ENCODE results near the gene STX5. TPM values are rescaled to one million over a fixed set of nuclear protein-coding genes. Genes with fewer than 3 reads are reported as not detected.

The STX5 gene
- total RNA-seq, 2 experiments from 2014 or later: 22.0 to 22.8 TPM

- Mint-ChIP-seq H3K27me3 (no peaks in the 10 kb centered on the region), H3K36me3 (ENCODE audit: low read depth) (peaks cover 50% of the 10 kb centered on the region), H3K27ac (peak overlapping the region; percentile 95), H3K4me3 (peak overlapping the region; percentile 95), H3K9me3 (no peaks in the 10 kb centered on the region), H3K4me1 (ENCODE audit: low read depth) (peaks cover 38% of the 10 kb centered on the region)
- intact Hi-C loops (cut with micrococcal nuclease): no loop called here
- ChIA-PET CTCF (interaction anchor here (1.1 to 2.9 kb wide), 3 partner anchors 13 to 64 kb away, joined by 3 to 12 read pairs (median 4); partner anchors contain the start of gene TMEM179B), POLR2A (interaction anchor here (0.7 to 13.1 kb wide), 14 partner anchors 11 to 758 kb away, joined by 3 to 997 read pairs (median 20); partner anchors contain the start of genes C11orf98, CSKMT, HNRNPUL2 and LBHD1)
- no peak for ATAC-seq
- DNase-seq: no peak
- TF ChIP-seq, protein P1, sequence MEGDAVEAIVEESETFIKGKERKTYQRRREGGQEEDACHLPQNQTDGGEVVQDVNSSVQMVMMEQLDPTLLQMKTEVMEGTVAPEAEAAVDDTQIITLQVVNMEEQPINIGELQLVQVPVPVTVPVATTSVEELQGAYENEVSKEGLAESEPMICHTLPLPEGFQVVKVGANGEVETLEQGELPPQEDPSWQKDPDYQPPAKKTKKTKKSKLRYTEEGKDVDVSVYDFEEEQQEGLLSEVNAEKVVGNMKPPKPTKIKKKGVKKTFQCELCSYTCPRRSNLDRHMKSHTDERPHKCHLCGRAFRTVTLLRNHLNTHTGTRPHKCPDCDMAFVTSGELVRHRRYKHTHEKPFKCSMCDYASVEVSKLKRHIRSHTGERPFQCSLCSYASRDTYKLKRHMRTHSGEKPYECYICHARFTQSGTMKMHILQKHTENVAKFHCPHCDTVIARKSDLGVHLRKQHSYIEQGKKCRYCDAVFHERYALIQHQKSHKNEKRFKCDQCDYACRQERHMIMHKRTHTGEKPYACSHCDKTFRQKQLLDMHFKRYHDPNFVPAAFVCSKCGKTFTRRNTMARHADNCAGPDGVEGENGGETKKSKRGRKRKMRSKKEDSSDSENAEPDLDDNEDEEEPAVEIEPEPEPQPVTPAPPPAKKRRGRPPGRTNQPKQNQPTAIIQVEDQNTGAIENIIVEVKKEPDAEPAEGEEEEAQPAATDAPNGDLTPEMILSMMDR (IDR thresholded peaks at IDR 0.05): no peak
These were observed 19.3 kb upstream of the STX5 start for GRCh38 chr11:62850911-62851806.

DNA sequence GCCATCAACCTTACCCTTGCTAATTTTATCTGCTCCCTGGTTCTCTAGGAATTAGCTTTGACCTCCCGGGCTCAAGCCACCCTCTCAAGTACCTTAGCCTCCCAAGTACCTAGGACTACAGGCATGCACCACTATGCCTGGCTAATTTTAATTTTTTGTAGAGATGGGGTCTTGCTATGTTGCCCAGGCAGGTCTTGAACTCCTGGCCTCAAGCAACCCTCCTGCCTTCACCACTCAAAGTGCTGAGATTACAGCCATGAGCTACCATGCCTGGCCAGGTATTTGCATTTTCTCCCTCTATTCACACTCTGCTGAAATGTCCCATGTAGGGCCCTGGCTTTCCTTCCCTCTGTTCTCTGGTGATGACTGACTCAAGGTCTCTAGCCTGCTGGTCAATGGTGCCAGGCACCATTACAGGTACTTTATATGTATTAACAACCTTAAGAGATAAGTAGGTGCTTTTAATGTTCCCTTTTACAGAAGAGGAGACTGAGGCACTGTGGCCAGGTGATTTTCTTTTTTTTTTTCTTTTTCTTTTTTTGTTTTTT, 16.0 kb upstream of the STX5 start:
- DNase-seq (no peak), ATAC-seq (no peak)
- POLR2A ChIA-PET: interaction anchor here (1.0 to 17.2 kb wide), 5 partner anchors 5 to 86 kb away, joined by 3 to 997 read pairs (median 495); partner anchors contain the start of genes SLC3A2, STX5, TEX54 and WDR74
- Mint-ChIP-seq H3K4me1 (ENCODE audit: low read depth) (peaks cover 30% of the 10 kb centered on the region), H3K36me3 (ENCODE audit: low read depth) (peaks cover 17% of the 10 kb centered on the region), H3K27ac (no peak overlapping the region), H3K9me3 (no peaks in the 10 kb centered on the region), H3K4me3 (no peak overlapping the region), H3K27me3 (no peaks in the 10 kb centered on the region)
- intact Hi-C loops (cut with micrococcal nuclease): loop anchor here (10.0 kb wide), 1 partner anchor 253 kb away; the partner anchor contains the start of gene TUT1
- CTCF ChIA-PET: interaction anchor here (1.2 kb wide), 1 partner anchor 61 kb away, joined by 4 read pairs; no protein-coding TSS in a partner anchor
- TF ChIP-seq, protein P1 (IDR thresholded peaks at IDR 0.05): no peak

DNA sequence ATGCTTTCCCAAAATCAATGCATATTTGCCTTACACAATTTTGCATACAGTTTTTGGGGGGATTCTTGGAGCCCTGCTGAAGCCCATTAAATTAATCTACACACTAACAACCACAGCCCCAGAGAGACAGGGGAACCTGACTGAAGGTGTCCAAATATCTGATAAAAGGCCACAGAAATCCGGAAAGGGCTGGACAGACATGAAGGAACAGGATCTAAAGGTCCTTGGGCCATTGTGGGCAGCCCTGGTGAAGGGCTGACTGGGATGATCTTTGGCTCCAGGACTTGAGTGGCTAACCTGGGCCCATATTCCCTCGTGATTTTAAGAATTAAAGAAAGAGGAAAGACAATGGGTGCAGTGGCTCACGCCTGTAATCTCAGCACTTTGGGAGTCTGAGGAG, 14.3 kb upstream of the STX5 start:
- peaks cover 19% of the 10 kb centered on the region for H3K4me1 Mint-ChIP-seq (ENCODE audit: low read depth)
- CTCF ChIA-PET: interaction anchor here (1.6 kb wide), 1 partner anchor 10 kb away, joined by 3 read pairs; no protein-coding TSS in a partner anchor
- peaks cover under 1% of the 10 kb centered on the region for H3K36me3 Mint-ChIP-seq (ENCODE audit: low read depth)
- no peak for ATAC-seq
- DNase-seq: no peak
- TF ChIP-seq, protein P1 (IDR thresholded peaks at IDR 0.05): no peak
- H3K9me3 Mint-ChIP-seq: no peaks in the 10 kb centered on the region
- POLR2A ChIA-PET: interaction anchor here (0.6 to 17.2 kb wide), 3 partner anchors 7 to 275 kb away, joined by 4 to 997 read pairs (median 495); partner anchors contain the start of gene SLC3A2
- H3K4me3 Mint-ChIP-seq: no peak overlapping the region
- no peaks in the 10 kb centered on the region for H3K27me3 Mint-ChIP-seq
- no peak overlapping the region for H3K27ac Mint-ChIP-seq
- intact Hi-C loops (cut with micrococcal nuclease): loop anchor here (10.0 kb wide), 1 partner anchor 251 kb away; the partner anchor contains the start of gene TUT1

DNA sequence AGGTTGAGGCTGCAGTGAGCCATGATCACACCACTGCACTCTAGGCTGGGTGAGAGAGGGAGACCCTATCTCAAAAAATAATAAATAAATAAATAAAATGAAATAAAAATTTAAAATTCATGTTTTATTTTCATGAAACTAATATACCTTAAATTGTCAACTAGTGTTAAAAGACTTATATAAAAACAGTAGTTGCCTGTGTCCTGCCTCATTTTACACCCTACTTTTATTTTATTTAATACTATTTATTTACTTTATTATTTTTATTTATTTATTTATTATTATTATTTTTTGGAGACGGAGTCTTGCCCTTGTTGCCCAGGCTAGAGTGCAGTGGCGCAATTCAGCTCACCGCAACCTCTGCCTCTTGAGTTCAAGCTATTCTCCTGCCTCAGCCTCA, 12.3 kb upstream of the STX5 start:
- CTCF ChIA-PET: interaction anchor here (0.6 kb wide), 1 partner anchor 32 kb away, joined by 3 read pairs; no protein-coding TSS in a partner anchor
- no peaks in the 10 kb centered on the region for H3K9me3 Mint-ChIP-seq
- peaks cover 4% of the 10 kb centered on the region for H3K36me3 Mint-ChIP-seq (ENCODE audit: low read depth)
- peak overlapping the region; percentile 67 for H3K27ac Mint-ChIP-seq
- no peak overlapping the region for H3K4me3 Mint-ChIP-seq
- ATAC-seq: no peak
- intact Hi-C loops (cut with micrococcal nuclease): loop anchor here (10.0 kb wide), 1 partner anchor 249 kb away; the partner anchor contains the start of gene TUT1
- no peaks in the 10 kb centered on the region for H3K27me3 Mint-ChIP-seq
- POLR2A ChIA-PET: interaction anchor here (5.0 to 17.2 kb wide), 2 partner anchors 9 to 40 kb away, joined by 112 to 997 read pairs; partner anchors contain the start of gene SLC3A2
- H3K4me1 Mint-ChIP-seq (ENCODE audit: low read depth): peaks cover 12% of the 10 kb centered on the region
- TF ChIP-seq, protein P1 (IDR thresholded peaks at IDR 0.05): no peak
- no peak for DNase-seq
